H1 (cell line): ENCODE measurements around the gene SLC7A9.
"Not testable (repeated sequence)": the region's sequence is repeated elsewhere in the genome, so short reads cannot be mapped to it uniquely, and the experiment has no call there.

Experiments used
- CTCF ChIP-seq, 3 experiments: IDR thresholded peaks; 1 replicate in 2 of 3; 2 replicates in 1 of 3; pipeline versions ENCODE4 v1.5.1 to v1.6.1; 2011; ENCODE audit warnings: low read length in 3 of 3, mild to moderate bottlenecking in 3 of 3, inconsistent platforms in 2 of 3, low read depth in 1 of 3, moderate library complexity in 1 of 3; ENCODE audit not compliant: insufficient read depth in 1 of 3; ENCODE audit errors: control extremely low read depth in 1 of 3
- EP300 ChIP-seq, 2 experiments: IDR thresholded peaks; 1 replicate in 1 of 2; 2 replicates in 1 of 2; pipeline ENCODE4 v1.6.1; 2011 to 2012; ENCODE audit warnings: low read depth in 2 of 2, low read length in 2 of 2, mild to moderate bottlenecking in 2 of 2, borderline replicate concordance in 1 of 2, inconsistent platforms in 1 of 2, moderate library complexity in 1 of 2
- POLR2A ChIP-seq, 2 experiments: IDR thresholded peaks; 1 replicate in 1 of 2; 2 replicates in 1 of 2; pipeline ENCODE4 v1.6.1; 2011; ENCODE audit warnings: low read depth in 2 of 2, low read length in 2 of 2, mild to moderate bottlenecking in 2 of 2; ENCODE audit errors: control extremely low read depth in 1 of 2
- POLR2AphosphoS5 ChIP-seq: IDR thresholded peaks from 2 replicates; pipeline ENCODE4 v1.6.1; 2011; ENCODE audit warnings: low read depth, low read length
- SIN3A ChIP-seq, 2 experiments: IDR thresholded peaks in 1 of 2; conservative IDR thresholded peaks in 1 of 2; 2 replicates each; pipeline ENCODE4 v1.6.1; 2011 to 2012; ENCODE audit warnings: low read length in 2 of 2, improper control_type of control experiment in 1 of 2, low read depth in 1 of 2, mild to moderate bottlenecking in 1 of 2
- SIX5 ChIP-seq: IDR thresholded peaks from 2 replicates; pipeline ENCODE4 v1.6.1; 2011; ENCODE audit warnings: mild to moderate bottlenecking, low read depth, low read length
- TAF1 ChIP-seq: IDR thresholded peaks from 2 replicates; pipeline ENCODE4 v1.6.1; 2011; ENCODE audit warnings: mild to moderate bottlenecking, low read depth, low read length
- YY1 ChIP-seq: IDR thresholded peaks from 2 replicates; pipeline ENCODE4 v1.6.1; 2011; ENCODE audit warnings: low read depth, mild to moderate bottlenecking, low read length
- ZNF274 ChIP-seq: IDR thresholded peaks from 2 replicates; pipeline ENCODE4 v1.7.0; 2012; ENCODE audit warnings: low read length, borderline replicate concordance; ENCODE audit errors: extremely low read depth

- not testable (repeated sequence) for TF ChIP-seq POLR2A (IDR thresholded peaks at IDR 0.05; ENCODE audit: control extremely low read depth in 1 of 2, low read depth in 2 of 2, low read length in 2 of 2); YY1; CTCF (IDR thresholded peaks at IDR 0.05; ENCODE audit: control extremely low read depth in 1 of 3, insufficient read depth in 1 of 3, low read depth in 1 of 3, low read length in 3 of 3); SIN3A (conservative IDR thresholded peaks at IDR 0.05 in 1 of 2, IDR thresholded peaks at IDR 0.05 in 1 of 2; ENCODE audit: low read depth in 1 of 2, low read length in 2 of 2); SIX5; TAF1; POLR2AphosphoS5; ZNF274; EP300 (IDR thresholded peaks at IDR 0.05; ENCODE audit: borderline replicate concordance in 1 of 2, low read depth in 2 of 2, low read length in 2 of 2)
Measured at GRCh38 chr19:32787895-32788294, 81.7 kb downstream of the SLC7A9 start.
